K562 (cell line): ENCODE measurements around the gene PBRM1. TPM values are rescaled to one million over a fixed set of nuclear protein-coding genes. Genes with fewer than 3 reads are reported as not detected.

Source experiments
- CXXC5 ChIP-seq: fragments of 250-450 bp; sonication (Bioruptor Pico); IDR thresholded peaks from 2 replicates; pipeline ENCODE4 v1.8.0; 2022; ENCODE audit warnings: inconsistent platforms, mild to moderate bottlenecking, moderate library complexity
- EZH2 ChIP-seq: IDR thresholded peaks from 2 replicates; pipeline ENCODE4 v1.6.1; 2012; ENCODE audit warnings: low read depth, mild to moderate bottlenecking, inconsistent platforms, low read length, borderline replicate concordance
- GABPA ChIP-seq: fragments of 200-800 bp; sonication (Bioruptor generic); conservative IDR thresholded peaks from 2 replicates; pipeline ENCODE4 v1.6.1; 2016; ENCODE audit warnings: low read depth, missing genetic modification characterization, missing compliant biosample characterization
- HNRNPL ChIP-seq: fragments of 200-400 bp; formaldehyde crosslinking; IDR thresholded peaks from 2 replicates; pipeline ENCODE4 v1.6.1; 2017; ENCODE audit warnings: low read depth, mild to moderate bottlenecking, low read length
- KDM5B ChIP-seq: fragments of 200-600 bp; sonication (generic); IDR thresholded peaks from 2 replicates; pipeline ENCODE4 v1.6.1; 2012; ENCODE audit warnings: low read depth, mild to moderate bottlenecking, moderate library complexity, low read length, control low read depth, inconsistent platforms; ENCODE audit not compliant: insufficient replicate concordance
- L3MBTL2 ChIP-seq: fragments of 450-650 bp; IDR thresholded peaks from 2 replicates; pipeline ENCODE4 v1.6.1; 2016; ENCODE audit warnings: mild to moderate bottlenecking, moderate library complexity
- MNT ChIP-seq, 2 experiments: fragments of 450-650 bp; conservative IDR thresholded peaks; 2 replicates each; pipeline ENCODE4 v1.6.1; 2017; ENCODE audit warnings: mild to moderate bottlenecking in 2 of 2, moderate library complexity in 2 of 2
- NCOA6 ChIP-seq: fragments of 450-650 bp; IDR thresholded peaks from 2 replicates; pipeline ENCODE4 v1.6.1; 2017; ENCODE audit warnings: mild to moderate bottlenecking
- NFATC3 ChIP-seq: fragments of 450-650 bp; IDR thresholded peaks from 2 replicates; pipeline ENCODE4 v1.6.1; 2017; ENCODE audit warnings: mild to moderate bottlenecking
- NR2C2 ChIP-seq, 2 experiments: fragments of 200-800 bp in 1 of 2; sonication (Bioruptor generic) in 1 of 2; sonication (generic) in 1 of 2; formaldehyde crosslinking in 1 of 2; IDR thresholded peaks; 2 replicates each; pipeline versions ENCODE4 v1.6.1 to v1.8.0; 2016 to 2022; ENCODE audit warnings: mild to moderate bottlenecking in 1 of 2, missing compliant biosample characterization in 1 of 2, missing genetic modification characterization in 1 of 2, missing genetic modification reagents in 1 of 2
- NR4A1 ChIP-seq, 2 experiments: fragments of 250-450 bp in 1 of 2; fragments of 450-650 bp in 1 of 2; sonication (Bioruptor Pico) in 1 of 2; IDR thresholded peaks; 2 replicates each; pipeline versions ENCODE4 v1.4.0 to v1.6.1; 2016 to 2020; ENCODE audit warnings: mild to moderate bottlenecking in 2 of 2, missing compliant biosample characterization in 1 of 2, missing genetic modification characterization in 1 of 2, moderate library complexity in 1 of 2
- SAFB2 ChIP-seq: fragments of 200-400 bp; formaldehyde crosslinking; IDR thresholded peaks from 2 replicates; pipeline ENCODE4 v1.6.1; 2018; ENCODE audit warnings: borderline replicate concordance, low read length, low read depth, moderate library complexity; ENCODE audit not compliant: severe bottlenecking
- SIRT6 ChIP-seq: IDR thresholded peaks from one replicate; pipeline ENCODE4 v1.6.1; 2012; ENCODE audit warnings: low read depth, mild to moderate bottlenecking, control low read depth, inconsistent platforms, low read length, moderate library complexity
- STAG1 ChIP-seq: sonication (generic); formaldehyde crosslinking; IDR thresholded peaks from 2 replicates; pipeline ENCODE4 v1.5.0; 2020; ENCODE audit warnings: missing genetic modification reagents, borderline replicate concordance
- ZNF263 ChIP-seq: sonication (generic); formaldehyde crosslinking; IDR thresholded peaks from 2 replicates; pipeline ENCODE4 v1.8.0; 2022; ENCODE audit warnings: mild to moderate bottlenecking, missing genetic modification reagents, borderline replicate concordance
- ZNF589 ChIP-seq: fragments of 200-800 bp; sonication (Bioruptor generic); IDR thresholded peaks from 2 replicates; pipeline ENCODE4 v1.6.1; 2016; ENCODE audit warnings: low read depth, missing genetic modification characterization, missing compliant biosample characterization
- ZZZ3 ChIP-seq: fragments of 450-650 bp; IDR thresholded peaks from 2 replicates; pipeline ENCODE4 v1.6.1; 2016; ENCODE audit warnings: antibody characterized with exemption, mild to moderate bottlenecking, moderate library complexity
- polyA plus RNA-seq, 8 experiments: library from polyadenylated mRNA; depleted of rRNA in 4 of 8; stranded (reverse) in 5 of 8; unstranded in 3 of 8; fragments of >200 nt; fragmentation: Nextera tagmentation in 2 of 8; fragmentation: Illumina TruSeq in 1 of 8; extraction: Ambion mirVana in 2 of 8; extraction: Trizol in 1 of 8; gene quantifications; 2 replicates each; pipeline versions ENCODE4 v1.2.1 to v1.2.3, GENCODE V29; 2011 to 2014; ENCODE audit warnings: inconsistent platforms in 1 of 8, missing spikeins in 1 of 8
- total RNA-seq, 7 experiments: library from RNA; depleted of rRNA in 6 of 7; stranded (reverse); fragments of >200 nt in 6 of 7; fragmentation: Illumina TruSeq in 2 of 7; extraction: Trizol in 2 of 7; gene quantifications; 2 replicates each; pipeline versions ENCODE4 v1.2.1 to v1.2.3, GENCODE V29; 2011 to 2021; ENCODE audit warnings: low replicate concordance in 1 of 7
- TF ChIP-seq, protein P1 (sequence below): sonication (generic); formaldehyde crosslinking; IDR thresholded peaks from 2 replicates; pipeline ENCODE4 v1.8.1; 2023; ENCODE audit warnings: missing genetic modification reagents, mild to moderate bottlenecking, borderline replicate concordance

The PBRM1 gene
- total and polyA plus RNA-seq, 9 of the 15 experiments (the other 6 are each of a cell fraction or from before 2014, with no cell fraction given), result 3.9 to 31.8 (median 19.0) TPM

DNA sequence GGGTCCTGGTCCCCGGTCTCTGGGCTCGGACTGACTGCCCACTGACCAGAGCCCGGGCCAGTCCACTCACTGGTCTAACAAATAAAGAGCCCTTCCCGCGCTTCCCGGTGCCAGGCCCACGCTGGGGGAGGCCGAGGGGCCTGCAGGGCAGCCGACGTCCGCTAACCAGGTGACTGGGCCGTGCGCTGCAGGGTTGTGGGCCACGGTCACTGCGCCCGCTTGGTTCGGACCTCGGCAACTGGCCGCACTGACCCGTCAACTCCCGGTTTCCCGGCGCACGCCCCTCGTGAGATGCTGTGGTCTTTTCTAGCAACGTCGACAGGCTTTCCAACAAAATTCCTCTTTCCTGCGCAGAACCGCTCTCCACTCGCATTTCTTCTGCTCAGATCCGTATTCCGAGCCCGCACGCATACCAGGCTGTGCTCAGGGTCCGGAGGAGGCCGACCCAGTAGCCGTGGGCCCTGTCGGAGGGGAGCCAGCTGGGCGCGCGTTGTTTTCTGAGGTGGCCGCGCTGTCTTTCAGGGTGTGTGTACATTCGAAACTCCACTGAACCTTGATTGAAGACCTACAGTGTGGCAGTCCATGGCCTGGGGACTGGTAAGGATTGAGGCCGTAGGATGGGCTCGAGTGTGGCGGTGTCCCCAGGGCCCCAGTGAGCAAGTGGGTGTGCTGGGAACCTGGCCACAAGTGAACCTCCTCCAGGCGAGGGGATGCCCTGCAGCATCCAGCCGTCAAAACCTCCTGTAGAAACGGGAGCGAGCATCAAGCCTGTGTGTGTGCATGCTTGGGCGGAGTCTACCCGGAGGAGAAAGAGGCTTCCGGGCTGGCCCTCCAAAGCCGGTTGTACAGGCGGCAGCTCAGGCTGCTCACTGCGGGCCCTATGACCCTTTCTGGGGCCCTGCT is 151.2 kb downstream of the PBRM1 start (continued):
- TF ChIP-seq ZZZ3 (no peak), SAFB2 (no peak), ZNF263 (CRISPR knock-in tag) (peak; percentile 78), ZNF589 (CRISPR knock-in tag) (no peak), HNRNPL (no peak), MNT (conservative IDR thresholded peaks at IDR 0.05) (peak in 1 of 2 experiments; percentile 23; a peak in 1 of 4 replicates), NR4A1 (CRISPR knock-in tag; IDR thresholded peaks at IDR 0.05) (no peak), NR4A1 (tag; IDR thresholded peaks at IDR 0.05) (no peak), NCOA6 (no peak), GABPA (tag) (no peak), NR2C2 (CRISPR knock-in tag; IDR thresholded peaks at IDR 0.05) (0 out of 2 replicates have a peak, but pooled peaks have one; percentile 53), NR2C2 (tag; IDR thresholded peaks at IDR 0.05) (no peak; the same call in 1 of the 2 replicates), NFATC3 (no peak), EZH2 (no peak), CXXC5 (CRISPR knock-in tag) (0 out of 2 replicates have a peak, but pooled peaks have one; percentile 5), L3MBTL2 (peak; percentile 45), KDM5B (peak; percentile 36), STAG1 (no peak), SIRT6 (no peak)
- TF ChIP-seq, protein P1, sequence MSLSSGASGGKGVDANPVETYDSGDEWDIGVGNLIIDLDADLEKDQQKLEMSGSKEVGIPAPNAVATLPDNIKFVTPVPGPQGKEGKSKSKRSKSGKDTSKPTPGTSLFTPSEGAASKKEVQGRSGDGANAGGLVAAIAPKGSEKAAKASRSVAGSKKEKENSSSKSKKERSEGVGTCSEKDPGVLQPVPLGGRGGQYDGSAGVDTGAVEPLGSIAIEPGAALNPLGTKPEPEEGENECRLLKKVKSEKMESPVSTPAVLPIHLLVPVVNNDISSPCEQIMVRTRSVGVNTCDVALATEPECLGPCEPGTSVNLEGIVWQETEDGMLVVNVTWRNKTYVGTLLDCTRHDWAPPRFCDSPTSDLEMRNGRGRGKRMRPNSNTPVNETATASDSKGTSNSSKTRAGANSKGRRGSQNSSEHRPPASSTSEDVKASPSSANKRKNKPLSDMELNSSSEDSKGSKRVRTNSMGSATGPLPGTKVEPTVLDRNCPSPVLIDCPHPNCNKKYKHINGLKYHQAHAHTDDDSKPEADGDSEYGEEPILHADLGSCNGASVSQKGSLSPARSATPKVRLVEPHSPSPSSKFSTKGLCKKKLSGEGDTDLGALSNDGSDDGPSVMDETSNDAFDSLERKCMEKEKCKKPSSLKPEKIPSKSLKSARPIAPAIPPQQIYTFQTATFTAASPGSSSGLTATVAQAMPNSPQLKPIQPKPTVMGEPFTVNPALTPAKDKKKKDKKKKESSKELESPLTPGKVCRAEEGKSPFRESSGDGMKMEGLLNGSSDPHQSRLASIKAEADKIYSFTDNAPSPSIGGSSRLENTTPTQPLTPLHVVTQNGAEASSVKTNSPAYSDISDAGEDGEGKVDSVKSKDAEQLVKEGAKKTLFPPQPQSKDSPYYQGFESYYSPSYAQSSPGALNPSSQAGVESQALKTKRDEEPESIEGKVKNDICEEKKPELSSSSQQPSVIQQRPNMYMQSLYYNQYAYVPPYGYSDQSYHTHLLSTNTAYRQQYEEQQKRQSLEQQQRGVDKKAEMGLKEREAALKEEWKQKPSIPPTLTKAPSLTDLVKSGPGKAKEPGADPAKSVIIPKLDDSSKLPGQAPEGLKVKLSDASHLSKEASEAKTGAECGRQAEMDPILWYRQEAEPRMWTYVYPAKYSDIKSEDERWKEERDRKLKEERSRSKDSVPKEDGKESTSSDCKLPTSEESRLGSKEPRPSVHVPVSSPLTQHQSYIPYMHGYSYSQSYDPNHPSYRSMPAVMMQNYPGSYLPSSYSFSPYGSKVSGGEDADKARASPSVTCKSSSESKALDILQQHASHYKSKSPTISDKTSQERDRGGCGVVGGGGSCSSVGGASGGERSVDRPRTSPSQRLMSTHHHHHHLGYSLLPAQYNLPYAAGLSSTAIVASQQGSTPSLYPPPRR (CRISPR knock-in tag), result no peak
